ENCODE results near the gene HGF. TPM values are rescaled to one million over a fixed set of nuclear protein-coding genes. Genes with fewer than 3 reads are reported as not detected.

Gene HGF
- total RNA-seq, 2 donors from 2014 or later = 0.20 to 0.29 TPM

DNA sequence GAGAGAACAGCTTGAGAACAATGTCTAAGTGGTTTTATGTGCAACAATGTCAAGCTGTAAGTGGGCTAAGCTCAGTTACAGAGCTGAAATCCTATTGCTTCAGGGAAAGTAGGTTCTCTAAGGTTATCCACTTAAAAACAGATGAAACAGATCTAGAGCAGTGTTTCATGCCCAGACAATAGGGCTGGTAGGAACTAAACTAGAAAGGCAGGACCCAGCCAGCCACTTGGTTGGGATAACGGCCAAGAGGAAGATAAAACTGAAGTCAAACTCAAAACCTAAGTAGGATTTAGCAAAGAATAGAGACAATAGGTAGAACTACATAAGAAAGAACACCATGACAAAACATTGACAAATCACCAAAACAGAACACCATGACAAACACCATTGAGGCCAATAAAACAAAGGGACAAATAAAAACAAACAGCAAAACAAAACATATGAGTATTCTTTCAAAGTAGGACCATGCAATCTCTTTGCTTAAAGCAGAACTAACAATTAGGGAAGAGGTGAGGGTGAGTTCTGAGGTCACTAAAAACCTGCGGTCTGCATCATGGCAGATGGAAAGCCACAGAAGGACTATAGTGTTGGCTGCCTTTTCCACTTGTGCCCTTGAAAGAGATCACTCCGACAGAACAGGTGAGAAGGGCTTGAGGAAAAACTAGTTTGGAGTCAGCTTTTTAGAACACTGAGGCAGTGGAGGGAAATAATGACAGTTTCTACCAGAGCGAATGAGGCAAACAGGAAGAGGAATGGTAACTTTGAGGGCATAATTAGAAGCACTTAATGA, 81.0 kb downstream of the HGF start:
- WGBS, 2 experiments (ENCODE audit: insufficient coverage in 1 of 2, insufficient read length in 1 of 2) = 91 to 100% methylated on average over 3 to 4 of the region's 4 CpGs
- H3K9ac ChIP-seq (ENCODE audit: extremely low read depth, low read length, poor library complexity, severe bottlenecking) = no peak overlapping the region
- no peaks in the 10 kb centered on the region for H3K4me1 ChIP-seq (ENCODE audit: control insufficient read depth, insufficient read depth, low read length)
- Mint-ChIP-seq H3K27me3 (ENCODE audit: insufficient read depth) (no peaks in the 10 kb centered on the region), H3K4me3 (no peak overlapping the region), H3K9me3 (no peaks in the 10 kb centered on the region), H3K36me3 (ENCODE audit: low read depth) (no peaks in the 10 kb centered on the region), H3K27ac (no peak overlapping the region), H3K4me1 (peaks cover 9% of the 10 kb centered on the region)
- H3K36me3 ChIP-seq (ENCODE audit: control insufficient read depth, insufficient read depth, low read length) = no peaks in the 10 kb centered on the region
- no peak overlapping the region for H3K4me3 ChIP-seq (ENCODE audit: low read length)
- no peaks in the 10 kb centered on the region for H3K9me3 ChIP-seq (ENCODE audit: control insufficient read depth, low read length)
- TF ChIP-seq, protein P1, sequence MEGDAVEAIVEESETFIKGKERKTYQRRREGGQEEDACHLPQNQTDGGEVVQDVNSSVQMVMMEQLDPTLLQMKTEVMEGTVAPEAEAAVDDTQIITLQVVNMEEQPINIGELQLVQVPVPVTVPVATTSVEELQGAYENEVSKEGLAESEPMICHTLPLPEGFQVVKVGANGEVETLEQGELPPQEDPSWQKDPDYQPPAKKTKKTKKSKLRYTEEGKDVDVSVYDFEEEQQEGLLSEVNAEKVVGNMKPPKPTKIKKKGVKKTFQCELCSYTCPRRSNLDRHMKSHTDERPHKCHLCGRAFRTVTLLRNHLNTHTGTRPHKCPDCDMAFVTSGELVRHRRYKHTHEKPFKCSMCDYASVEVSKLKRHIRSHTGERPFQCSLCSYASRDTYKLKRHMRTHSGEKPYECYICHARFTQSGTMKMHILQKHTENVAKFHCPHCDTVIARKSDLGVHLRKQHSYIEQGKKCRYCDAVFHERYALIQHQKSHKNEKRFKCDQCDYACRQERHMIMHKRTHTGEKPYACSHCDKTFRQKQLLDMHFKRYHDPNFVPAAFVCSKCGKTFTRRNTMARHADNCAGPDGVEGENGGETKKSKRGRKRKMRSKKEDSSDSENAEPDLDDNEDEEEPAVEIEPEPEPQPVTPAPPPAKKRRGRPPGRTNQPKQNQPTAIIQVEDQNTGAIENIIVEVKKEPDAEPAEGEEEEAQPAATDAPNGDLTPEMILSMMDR (conservative IDR thresholded peaks at IDR 0.05) = no peak
- H3K27ac ChIP-seq (ENCODE audit: low read depth, low read length) = no peak overlapping the region
- no peaks in the 10 kb centered on the region for H3K27me3 ChIP-seq (ENCODE audit: control insufficient read depth, insufficient read depth, low read length, poor library complexity, severe bottlenecking)
- no peak for DNase-seq

DNA sequence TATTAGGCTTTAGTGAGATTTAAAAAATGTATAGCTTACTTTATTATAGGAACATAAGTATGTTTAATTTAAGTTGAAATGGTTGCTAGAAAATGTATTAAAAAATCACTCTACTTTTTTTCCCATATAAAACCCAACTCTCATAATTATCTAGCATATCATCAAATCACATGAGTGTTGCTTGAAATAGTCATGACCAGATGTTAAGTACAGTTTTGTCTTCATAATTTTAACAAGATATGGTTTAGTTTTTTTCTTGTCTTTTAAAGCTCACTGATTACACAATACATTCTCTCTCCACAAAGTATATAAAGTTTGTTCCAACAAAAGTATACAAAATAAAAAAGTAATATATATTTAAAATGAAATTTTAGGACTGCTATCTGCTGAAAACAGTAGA, 82.8 kb downstream of the HGF start:
- DNase-seq = no peak
- no peak overlapping the region for H3K27ac ChIP-seq (ENCODE audit: low read depth, low read length)
- H3K9me3 ChIP-seq (ENCODE audit: control insufficient read depth, low read length) = no peaks in the 10 kb centered on the region
- Mint-ChIP-seq H3K4me1 (peaks cover 9% of the 10 kb centered on the region), H3K36me3 (ENCODE audit: low read depth) (no peaks in the 10 kb centered on the region), H3K4me3 (no peak overlapping the region), H3K9me3 (no peaks in the 10 kb centered on the region), H3K27me3 (ENCODE audit: insufficient read depth) (no peaks in the 10 kb centered on the region), H3K27ac (no peak overlapping the region)
- H3K27me3 ChIP-seq (ENCODE audit: control insufficient read depth, insufficient read depth, low read length, poor library complexity, severe bottlenecking) = no peaks in the 10 kb centered on the region
- no peak overlapping the region for H3K9ac ChIP-seq (ENCODE audit: extremely low read depth, low read length, poor library complexity, severe bottlenecking)
- no peak overlapping the region for H3K4me3 ChIP-seq (ENCODE audit: low read length)
- no peaks in the 10 kb centered on the region for H3K4me1 ChIP-seq (ENCODE audit: control insufficient read depth, insufficient read depth, low read length)
- TF ChIP-seq, protein P1 (conservative IDR thresholded peaks at IDR 0.05) = no peak
- H3K36me3 ChIP-seq (ENCODE audit: control insufficient read depth, insufficient read depth, low read length) = no peaks in the 10 kb centered on the region

DNA sequence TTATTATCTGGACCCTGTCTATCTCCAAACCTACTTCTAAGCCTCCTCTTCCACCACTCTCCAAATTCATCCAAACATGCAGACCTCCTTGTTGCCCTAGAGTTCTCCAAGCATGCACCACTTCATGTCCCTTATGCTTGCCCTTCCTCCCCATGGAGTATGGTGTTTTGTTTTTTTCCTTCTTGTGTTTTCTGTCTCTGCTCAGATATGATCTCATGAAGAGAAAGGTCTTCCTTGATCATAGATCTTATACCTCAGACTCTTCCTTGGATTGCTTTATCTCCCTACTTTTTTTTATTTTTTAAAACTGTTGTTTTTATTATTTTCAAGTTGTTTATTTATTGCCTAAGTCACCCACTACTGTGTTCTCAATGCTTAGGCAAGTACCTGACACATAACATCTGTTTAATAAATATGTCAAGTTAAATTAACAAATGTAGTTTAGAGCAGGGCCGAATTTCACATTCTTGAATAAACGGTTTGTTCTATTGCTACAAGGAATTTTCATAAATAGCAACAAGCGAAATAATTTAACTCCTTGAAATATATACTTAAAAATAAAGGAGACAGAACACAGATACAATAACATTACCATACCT, 84.5 kb downstream of the HGF start:
- Histone ChIP-seq H3K27ac (ENCODE audit: low read depth, low read length) (no peak overlapping the region), H3K9ac (ENCODE audit: extremely low read depth, low read length, poor library complexity, severe bottlenecking) (no peak overlapping the region), H3K4me3 (ENCODE audit: low read length) (no peak overlapping the region), H3K27me3 (ENCODE audit: control insufficient read depth, insufficient read depth, low read length, poor library complexity, severe bottlenecking) (no peaks in the 10 kb centered on the region), H3K36me3 (ENCODE audit: control insufficient read depth, insufficient read depth, low read length) (no peaks in the 10 kb centered on the region), H3K4me1 (ENCODE audit: control insufficient read depth, insufficient read depth, low read length) (no peaks in the 10 kb centered on the region), H3K9me3 (ENCODE audit: control insufficient read depth, low read length) (no peaks in the 10 kb centered on the region)
- TF ChIP-seq, protein P1 (conservative IDR thresholded peaks at IDR 0.05) = no peak
- Mint-ChIP-seq H3K27me3 (ENCODE audit: insufficient read depth) (no peaks in the 10 kb centered on the region), H3K4me1 (peaks cover 4% of the 10 kb centered on the region), H3K27ac (no peak overlapping the region), H3K4me3 (no peak overlapping the region), H3K9me3 (no peaks in the 10 kb centered on the region), H3K36me3 (ENCODE audit: low read depth) (no peaks in the 10 kb centered on the region)
- WGBS, 2 experiments (ENCODE audit: insufficient coverage in 1 of 2, insufficient read length in 1 of 2) = 87% methylated on average over 3 of the region's 3 CpGs; no CpG with 5 or more reads in 1 of the 2 experiments
- DNase-seq = no peak

All from endodermal cell (in vitro differentiated cells).